OCI-LY1 (cell line): Measurements from ENCODE around the gene CCBE1.

Experiments
- H2AFZ ChIP-seq: fragments of 200-600 bp; sonication (generic), shearing (Covaris generic); 2 replicates; pipeline ENCODE4 v1.6.0; 2014; ENCODE audit warnings: antibody characterized with exemption, mild to moderate bottlenecking, low read length
- H3F3A ChIP-seq: fragments of 200-600 bp; sonication (generic), shearing (Covaris generic); 2 replicates; pipeline ENCODE4 v1.6.0; 2014; ENCODE audit warnings: mild to moderate bottlenecking, antibody characterized with exemption, low read length, moderate library complexity; ENCODE audit not compliant: insufficient read depth
- H3K27ac ChIP-seq: fragments of 200-600 bp; sonication (generic); 2 replicates; pipeline ENCODE4 v1.5.1; 2014; ENCODE audit warnings: low read length, mixed run types, mild to moderate bottlenecking, low read depth; ENCODE audit not compliant: poor library complexity, severe bottlenecking
- H3K27me3 ChIP-seq: fragments of 200-600 bp; sonication (generic); 2 replicates; pipeline ENCODE4 v1.6.0; 2014; ENCODE audit warnings: antibody characterized with exemption, mild to moderate bottlenecking, low read length, moderate library complexity; ENCODE audit not compliant: insufficient read depth
- H3K36me3 ChIP-seq: fragments of 200-600 bp; sonication (generic); 2 replicates; pipeline ENCODE4 v1.6.1; 2014; ENCODE audit warnings: mild to moderate bottlenecking, antibody characterized with exemption, low read length, moderate library complexity, mixed read lengths; ENCODE audit not compliant: insufficient read depth
- H3K4me1 ChIP-seq: fragments of 200-600 bp; sonication (generic); 2 replicates; pipeline ENCODE4 v1.5.1; 2014; ENCODE audit warnings: mild to moderate bottlenecking, low read length, moderate library complexity; ENCODE audit not compliant: insufficient read depth, severe bottlenecking
- H3K4me2 ChIP-seq: fragments of 200-600 bp; sonication (generic), shearing (Covaris generic); 2 replicates; pipeline ENCODE4 v1.6.1; 2014; ENCODE audit warnings: low read length
- H3K4me3 ChIP-seq: fragments of 200-600 bp; sonication (generic); 2 replicates; pipeline ENCODE4 v1.5.1; 2014; ENCODE audit warnings: low read length, low read depth, mild to moderate bottlenecking, mixed read lengths; ENCODE audit not compliant: poor library complexity, severe bottlenecking
- H3K79me2 ChIP-seq: fragments of 200-600 bp; shearing (Covaris generic); 2 replicates; pipeline ENCODE4 v1.6.1; 2016; ENCODE audit warnings: mixed run types, low read length, mixed read lengths; ENCODE audit not compliant: insufficient read depth
- H3K9ac ChIP-seq: fragments of 200-600 bp; sonication (generic), shearing (Covaris generic); 2 replicates; pipeline ENCODE4 v1.6.1; 2014; ENCODE audit warnings: mild to moderate bottlenecking, low read length, mixed read lengths
- H3K9me2 ChIP-seq: fragments of 200-600 bp; sonication (generic), shearing (Covaris generic); 2 replicates; pipeline ENCODE4 v1.6.1; 2014; ENCODE audit warnings: low read depth, mild to moderate bottlenecking, low read length, mixed read lengths
- H3K9me3 ChIP-seq: fragments of 200-600 bp; shearing (Covaris generic); 2 replicates; pipeline ENCODE4 v1.6.1; 2014; ENCODE audit warnings: low read length, mixed read lengths
- H4K20me1 ChIP-seq: fragments of 200-600 bp; sonication (generic), shearing (Covaris generic); 2 replicates; pipeline ENCODE4 v1.6.0; 2016; ENCODE audit warnings: mild to moderate bottlenecking, low read length; ENCODE audit not compliant: insufficient read depth
- CTCF ChIP-seq: fragments of 200-600 bp; sonication (generic), shearing (Covaris generic); IDR thresholded peaks from 2 replicates; pipeline ENCODE4 v1.5.1; 2017; ENCODE audit warnings: mild to moderate bottlenecking, antibody characterized with exemption, low read length, moderate library complexity, mixed read lengths
- EZH2 ChIP-seq: fragments of 200-600 bp; sonication (generic), shearing (Covaris generic); IDR thresholded peaks from 2 replicates; pipeline ENCODE4 v1.8.0; 2017; ENCODE audit warnings: borderline replicate concordance, mixed run types, mild to moderate bottlenecking, antibody characterized with exemption, low read length, moderate library complexity, mixed read lengths

Gene CCBE1

GRCh38 chr18:59429608-59430007 lies 267.6 kb downstream of the CCBE1 start:
- no peak overlapping the region for H2AFZ ChIP-seq
- no peaks in the 10 kb centered on the region for H4K20me1 ChIP-seq
- TF ChIP-seq CTCF (no peak), EZH2 (no peak)
- no peak overlapping the region for H3K27ac ChIP-seq
- no peaks in the 10 kb centered on the region for H3K27me3 ChIP-seq
- H3K9me3 ChIP-seq: no peaks in the 10 kb centered on the region
- no peak overlapping the region for H3K4me3 ChIP-seq
- H3K9me2 ChIP-seq: no peaks in the 10 kb centered on the region
- H3K4me2 ChIP-seq: no peak overlapping the region
- no peaks in the 10 kb centered on the region for H3K36me3 ChIP-seq
- no peaks in the 10 kb centered on the region for H3F3A ChIP-seq
- H3K79me2 ChIP-seq: no peaks in the 10 kb centered on the region
- H3K4me1 ChIP-seq: no peaks in the 10 kb centered on the region
- H3K9ac ChIP-seq: no peak overlapping the region

GRCh38 chr18:59428018-59428417 lies 269.2 kb downstream of the CCBE1 start:
- Histone ChIP-seq H3K9ac (no peak overlapping the region), H3K4me2 (no peak overlapping the region), H3K27me3 (no peaks in the 10 kb centered on the region), H4K20me1 (no peaks in the 10 kb centered on the region), H3K4me3 (no peak overlapping the region), H3K9me2 (no peaks in the 10 kb centered on the region), H3K9me3 (no peaks in the 10 kb centered on the region), H3K27ac (no peak overlapping the region), H3K36me3 (no peaks in the 10 kb centered on the region), H2AFZ (no peak overlapping the region), H3K4me1 (no peaks in the 10 kb centered on the region), H3K79me2 (no peaks in the 10 kb centered on the region), H3F3A (no peaks in the 10 kb centered on the region)
- TF ChIP-seq EZH2 (no peak), CTCF (no peak)

GRCh38 chr18:59426855-59427254 lies 270.4 kb downstream of the CCBE1 start:
- Histone ChIP-seq H2AFZ (no peak overlapping the region), H3K27ac (no peak overlapping the region), H3K9me2 (no peaks in the 10 kb centered on the region), H3K79me2 (no peaks in the 10 kb centered on the region), H3F3A (no peaks in the 10 kb centered on the region), H4K20me1 (no peaks in the 10 kb centered on the region), H3K9me3 (no peaks in the 10 kb centered on the region), H3K4me2 (no peak overlapping the region), H3K4me1 (no peaks in the 10 kb centered on the region), H3K9ac (no peak overlapping the region), H3K4me3 (no peak overlapping the region), H3K36me3 (no peaks in the 10 kb centered on the region), H3K27me3 (no peaks in the 10 kb centered on the region)
- no peak for TF ChIP-seq CTCF
- no peak for TF ChIP-seq EZH2
